T1000 (cell line): ENCODE results near the gene TFR2.

Experiments
- DNase-seq: peaks from one replicate; lab custom pipeline; 2025; ENCODE audit warnings: mixed read lengths; lab: John Stamatoyannopoulos, UW

The TFR2 gene

DNA sequence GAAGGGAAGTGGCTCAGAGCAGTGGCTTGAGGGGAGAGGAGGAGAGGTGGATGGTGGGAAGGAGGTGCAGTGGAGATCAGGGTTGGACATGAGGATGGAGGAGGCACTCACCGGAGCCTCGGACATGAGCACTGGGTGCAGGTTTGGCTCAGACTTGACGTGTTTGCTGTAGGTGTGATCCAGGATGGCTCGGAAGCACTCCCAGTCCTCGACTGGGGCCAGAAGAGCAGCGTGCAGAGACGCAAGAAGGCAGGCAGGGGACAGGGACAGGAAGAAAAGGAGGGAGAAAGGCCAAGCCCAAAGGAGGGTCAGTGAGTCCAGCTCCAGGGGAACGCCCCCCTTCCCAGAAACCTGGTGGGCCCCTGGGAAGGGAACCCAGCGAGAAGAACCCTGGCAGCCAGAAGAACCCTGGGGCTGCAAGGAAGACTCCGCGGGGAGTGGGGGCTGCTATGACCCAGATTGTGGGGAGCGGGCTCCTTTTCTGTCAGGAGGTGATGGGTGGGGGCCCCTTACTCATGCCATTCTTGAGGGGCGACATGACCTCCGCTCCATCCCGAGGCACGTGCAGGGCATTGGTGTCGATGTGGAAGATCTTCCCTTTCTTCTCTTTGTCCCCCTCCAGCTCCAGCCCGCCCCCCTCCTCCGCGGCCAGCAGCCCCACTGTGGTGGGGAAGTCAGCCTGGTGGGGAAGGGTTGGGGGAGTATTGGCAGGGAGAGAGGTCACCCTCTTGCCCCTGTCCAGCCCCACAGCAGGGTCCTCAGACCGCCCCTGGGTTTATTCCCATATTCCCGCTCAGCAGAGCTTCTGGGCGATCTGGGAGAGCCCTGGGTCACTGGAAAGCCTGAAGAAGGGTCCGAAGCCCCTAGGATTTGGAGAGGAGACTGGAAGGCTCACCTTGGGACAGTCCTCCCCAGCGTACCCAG, 13.8 kb upstream of the TFR2 start:
- no peak for DNase-seq

DNA sequence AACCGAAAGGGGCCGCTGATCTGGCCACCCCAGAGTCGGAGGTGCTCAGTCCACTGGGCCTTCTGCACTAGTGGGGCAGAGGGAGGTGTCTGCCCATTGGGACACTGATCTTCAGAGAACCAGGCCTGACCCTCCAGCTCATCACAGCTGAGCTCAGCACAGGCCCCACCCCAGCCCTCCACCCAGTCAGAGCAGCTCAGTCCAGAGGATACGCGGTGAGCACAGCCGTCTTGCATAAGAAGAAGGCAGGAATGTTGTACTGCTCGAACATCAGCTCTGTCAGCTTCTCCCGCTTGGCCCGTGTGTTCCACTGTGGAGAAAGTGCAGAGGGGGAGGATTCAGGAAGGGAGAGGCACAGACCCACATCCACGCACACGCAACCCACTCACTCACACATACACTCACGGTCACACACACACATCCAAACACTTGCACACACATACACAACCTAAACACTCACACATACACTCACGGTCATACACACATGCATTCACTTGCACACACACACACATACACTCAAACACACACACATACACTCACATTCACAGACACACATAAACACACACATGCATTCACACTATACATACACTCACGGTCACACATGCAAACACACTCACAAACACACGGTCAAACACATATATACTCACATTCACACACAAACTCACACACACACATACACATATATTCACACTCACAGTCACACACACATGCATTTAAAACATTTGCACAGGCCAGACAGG, 8.6 kb upstream of the TFR2 start:
- no peak for DNase-seq

GRCh38 chr7:100642534-100642907, 1.2 kb upstream of the TFR2 start:
- no peak for DNase-seq

GRCh38 chr7:100641860-100642533, 645 bp upstream of the TFR2 start:
- DNase-seq: no peak

DNA sequence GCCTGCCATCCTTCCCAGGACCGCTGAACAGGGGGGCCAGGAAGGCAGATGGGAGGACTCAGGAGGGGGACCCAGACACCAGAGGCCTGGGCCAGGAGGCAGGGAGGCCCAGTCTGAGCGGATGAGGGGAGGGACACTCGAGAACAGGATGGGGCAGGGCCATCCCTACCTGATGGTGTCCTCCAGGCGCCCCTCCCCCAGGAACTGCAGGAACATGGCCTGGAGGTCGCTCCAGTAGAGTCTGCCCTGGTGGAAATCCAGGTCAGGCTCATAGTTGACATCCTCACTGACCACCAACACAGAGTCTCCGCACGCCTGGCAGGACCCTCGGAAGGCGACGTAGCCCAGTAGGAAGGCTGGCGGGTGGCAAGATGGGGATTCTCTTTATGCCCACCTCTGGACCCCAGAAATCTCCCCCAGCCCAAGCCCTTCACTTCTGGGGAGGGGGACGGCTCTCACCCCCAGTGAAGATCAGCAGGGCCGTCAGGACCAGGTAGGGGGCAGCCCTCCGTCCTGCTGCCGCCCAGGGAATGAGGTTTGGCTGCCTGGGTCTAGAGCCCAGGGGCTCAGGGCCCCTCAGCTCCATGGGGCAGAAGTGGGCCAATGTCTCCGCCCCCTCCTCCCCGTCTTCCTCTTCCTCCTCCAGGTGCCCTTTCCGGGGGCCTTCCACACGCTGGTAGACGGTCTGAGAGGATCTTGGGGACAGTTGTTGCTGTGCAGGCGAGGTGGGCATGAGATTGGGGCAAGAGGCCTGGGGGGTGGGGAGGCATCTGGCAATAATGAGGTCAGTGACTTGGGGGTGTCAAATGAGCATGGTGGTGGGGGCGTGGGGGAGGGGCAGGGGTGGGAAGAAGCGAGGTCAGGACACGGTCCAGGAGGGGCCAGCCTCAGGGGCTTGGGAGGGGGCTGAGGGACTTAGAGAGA, 573 bp downstream of the TFR2 start:
- no peak for DNase-seq

GRCh38 chr7:100639995-100640516, 1.3 kb downstream of the TFR2 start:
- no peak for DNase-seq

DNA sequence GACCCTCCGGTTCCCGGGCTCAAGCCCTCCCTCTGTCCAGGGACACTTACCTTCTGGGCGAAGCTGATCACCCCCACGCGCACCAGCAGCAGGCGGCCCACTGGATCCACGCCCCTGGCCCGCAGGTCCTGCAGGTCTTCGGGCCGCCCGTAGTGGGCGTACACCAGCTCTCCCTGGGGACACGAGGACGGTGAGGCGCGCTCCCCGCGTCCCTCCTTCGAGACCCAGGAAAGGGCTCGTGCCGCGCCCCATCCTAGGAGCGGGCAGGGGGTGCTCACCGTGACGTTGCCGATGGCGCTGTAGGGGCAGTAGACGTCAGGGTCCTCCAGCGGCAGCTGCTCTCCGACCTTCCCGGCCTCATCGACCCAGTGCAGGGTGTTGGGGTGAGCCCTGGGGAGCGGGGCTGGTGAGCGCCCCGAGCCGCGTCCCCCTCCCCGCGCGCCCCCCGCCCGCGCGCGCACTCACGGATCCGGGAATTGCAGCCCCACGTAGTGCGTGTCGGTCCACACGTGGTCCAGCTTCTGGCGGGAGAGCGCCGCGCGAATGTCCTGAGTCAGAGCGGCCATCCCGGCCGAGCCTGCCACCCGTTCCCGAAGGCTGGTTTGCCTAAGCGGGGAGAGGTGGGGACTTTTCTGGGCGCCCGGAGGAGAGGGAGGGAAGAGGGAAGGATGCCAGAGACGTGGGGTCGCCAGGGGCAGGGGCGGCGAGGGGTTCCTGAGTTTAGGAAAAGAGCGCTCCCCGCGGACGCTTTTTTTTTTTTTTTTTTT, 8.2 kb downstream of the TFR2 start:
- DNase-seq: no peak

GRCh38 chr7:100630066-100630465, 11.3 kb downstream of the TFR2 start:
- no peak for DNase-seq

DNA sequence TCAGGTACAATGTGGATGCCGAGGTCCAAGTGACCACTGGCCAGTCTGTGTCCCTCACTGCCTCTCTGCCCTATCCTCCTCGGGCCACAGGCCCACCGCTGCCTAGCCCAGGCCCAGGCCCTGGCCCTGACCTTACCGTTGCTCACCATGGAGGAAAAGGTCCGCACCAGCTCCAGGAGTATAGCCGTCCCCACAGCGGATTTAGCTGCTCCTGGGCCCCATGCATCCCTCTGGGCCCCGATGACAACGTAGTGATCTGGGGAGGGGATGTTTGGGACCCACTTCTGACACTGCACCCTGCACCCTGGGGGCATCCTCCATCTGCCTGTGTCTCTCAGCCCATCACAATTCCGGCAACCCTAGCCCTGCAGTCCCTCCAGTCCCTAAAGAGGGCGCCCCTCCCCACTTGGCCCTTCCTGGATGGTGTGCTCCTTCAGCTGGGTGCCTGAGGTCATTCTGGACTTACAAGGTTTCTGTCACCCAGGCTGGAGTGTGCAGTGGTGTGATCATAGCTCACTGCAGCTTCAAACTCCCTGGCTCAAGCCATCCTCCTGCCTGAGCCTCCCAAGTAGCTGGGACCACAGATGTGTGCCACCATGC, 12.1 kb downstream of the TFR2 start:
- no peak for DNase-seq

DNA sequence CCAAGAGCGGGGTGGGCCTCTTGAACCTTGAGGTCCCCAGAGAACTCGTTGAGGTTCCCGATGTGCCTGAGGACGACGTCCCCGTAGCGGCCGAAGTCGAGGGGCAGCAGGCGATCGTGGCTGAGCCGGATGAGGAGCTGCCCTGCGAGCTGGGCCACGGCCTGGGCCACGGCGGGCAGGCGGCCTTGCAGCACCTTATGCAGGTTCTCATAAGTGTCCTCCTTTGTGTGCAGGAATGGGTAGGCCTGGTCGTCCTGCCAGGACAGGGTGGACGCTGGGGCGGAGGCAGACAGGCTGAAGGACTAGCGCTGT, 14.2 kb downstream of the TFR2 start:
- no peak for DNase-seq

- peak; percentile 68 for DNase-seq
These were observed 14.7 kb downstream of the TFR2 start for GRCh38 chr7:100626530-100627237.

- DNase-seq: no peak
These were observed 15.3 kb downstream of the TFR2 start for GRCh38 chr7:100626055-100626454.

DNA sequence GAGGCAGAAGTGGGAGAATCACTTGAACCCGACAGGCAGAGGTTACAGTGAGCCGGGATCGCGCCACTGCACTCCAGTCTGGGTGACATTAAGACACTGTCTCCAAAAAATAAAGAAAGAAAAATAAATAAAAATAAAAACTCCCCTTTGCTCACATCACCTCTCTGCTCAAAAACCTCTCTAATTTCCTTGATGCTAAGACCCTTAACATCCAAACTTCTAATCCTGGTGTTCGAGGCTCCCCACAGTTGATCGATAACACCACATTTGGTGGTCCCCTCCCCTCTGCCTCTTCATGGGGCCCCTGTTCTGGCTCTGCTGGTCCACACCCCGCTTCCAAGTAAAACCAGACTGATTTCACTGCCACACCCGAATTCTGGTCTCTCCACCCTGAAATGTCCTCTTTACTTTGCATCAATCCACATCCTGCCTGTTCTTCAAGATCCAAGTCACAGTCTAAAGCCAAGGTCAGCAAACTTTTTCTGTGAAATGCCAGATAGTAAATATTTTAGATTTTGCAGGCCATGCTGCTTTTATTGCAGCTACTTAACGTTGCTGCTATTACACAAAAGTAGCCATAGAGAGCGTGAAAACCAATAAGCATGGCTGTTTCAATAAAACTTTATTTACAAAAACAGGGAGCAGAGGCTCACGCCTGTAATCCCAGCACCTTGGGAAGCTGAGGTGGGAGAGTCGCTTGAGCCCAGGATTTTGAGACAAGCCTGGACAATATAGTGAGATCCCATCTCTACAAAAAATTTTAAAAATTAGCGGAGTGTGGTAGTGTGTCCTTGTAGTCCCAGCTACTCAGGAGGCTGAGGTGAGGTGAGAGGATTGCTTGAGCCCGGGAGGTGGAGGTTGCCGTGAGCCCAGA, 17.2 kb downstream of the TFR2 start:
- no peak for DNase-seq

DNA sequence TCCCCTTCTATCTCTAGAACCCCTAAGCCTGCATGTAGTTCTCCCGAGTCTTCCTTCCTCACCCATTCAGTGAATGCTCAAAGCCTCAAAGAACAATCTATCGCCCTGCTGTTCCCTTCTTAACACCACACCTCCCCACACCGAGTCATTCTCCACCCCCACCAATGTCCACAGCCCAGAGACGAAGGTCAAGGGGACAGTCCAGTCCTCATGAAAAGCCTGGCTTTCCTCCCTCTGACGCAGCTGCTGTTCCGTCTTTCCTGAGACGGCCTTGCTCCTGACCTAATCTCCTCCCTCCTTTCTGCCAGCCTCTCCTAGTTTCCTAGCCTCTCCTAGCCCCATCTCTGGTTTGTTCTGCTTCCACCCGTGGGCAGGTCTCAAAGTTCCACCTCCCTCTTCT, 19.8 kb downstream of the TFR2 start:
- DNase-seq: no peak

- no peak for DNase-seq
These were observed 20.5 kb downstream of the TFR2 start for GRCh38 chr7:100620804-100621203.

DNA sequence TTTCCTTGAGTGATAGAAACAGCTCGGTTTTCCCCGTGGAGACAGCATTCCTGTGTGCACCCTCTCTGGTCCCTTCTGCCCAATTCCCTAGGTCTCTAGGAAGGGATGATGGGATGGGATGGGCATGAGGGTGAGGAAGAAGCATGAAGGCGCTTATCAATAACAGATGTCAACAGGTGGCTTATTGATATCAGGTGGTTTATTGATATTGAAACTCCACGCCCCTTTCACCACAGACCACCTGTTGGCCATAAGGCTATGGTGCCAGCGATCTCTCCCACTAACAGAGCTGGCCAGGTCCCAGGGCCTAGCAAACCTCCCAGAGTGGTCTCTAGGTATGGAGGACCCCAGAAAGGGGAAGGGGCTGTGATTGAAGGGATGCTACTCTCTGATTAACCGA, 21.1 kb downstream of the TFR2 start:
- no peak for DNase-seq

DNA sequence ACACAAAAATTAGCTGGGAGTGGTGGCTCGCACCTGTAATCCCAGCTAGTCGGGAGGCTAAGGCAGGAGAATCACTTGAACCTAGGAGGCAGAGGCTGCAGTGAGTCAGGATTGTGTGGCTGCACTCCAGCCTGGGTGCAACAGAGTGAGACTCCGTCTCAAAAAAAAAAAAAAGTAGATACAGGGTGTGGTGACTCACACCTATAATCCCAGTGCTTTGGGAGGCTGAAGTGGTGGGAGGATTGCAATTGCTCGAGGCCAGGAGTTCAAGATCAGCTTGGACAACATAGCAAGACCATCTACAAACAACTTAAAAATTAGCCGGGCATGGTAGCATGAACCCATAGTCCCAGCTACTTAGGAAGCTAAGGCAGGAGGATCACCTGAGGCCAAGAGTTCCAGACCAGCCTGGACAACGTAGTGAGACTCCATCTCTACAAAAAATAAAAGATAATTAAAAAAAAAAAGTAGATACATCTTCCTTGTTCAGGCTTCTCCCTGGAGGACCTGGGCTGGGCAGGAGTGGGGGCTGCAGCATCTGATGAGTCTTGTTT, 27.0 kb downstream of the TFR2 start:
- DNase-seq: no peak

GRCh38 chr7:100613412-100614175, 27.8 kb downstream of the TFR2 start:
- no peak for DNase-seq
